HEK293 (cell line): Measurements from ENCODE around the gene DPP6.
"Not testable (repeated sequence)": the region's sequence is repeated elsewhere in the genome, so short reads cannot be mapped to it uniquely, and the experiment has no call there.

Source experiments
- HOXA7 ChIP-seq: sonication (generic); formaldehyde crosslinking; IDR thresholded peaks from 2 replicates; pipeline ENCODE4 v1.8.1; 2022; ENCODE audit warnings: missing genetic modification reagents, borderline replicate concordance
- PRDM1 ChIP-seq: fragments of 450-650 bp; formaldehyde crosslinking; IDR thresholded peaks from 2 replicates; pipeline ENCODE4; 2016; ENCODE audit warnings: missing biosample characterization, missing genetic modification characterization
- SETDB1 ChIP-seq: IDR thresholded peaks from one replicate; pipeline ENCODE4 v1.6.1; 2017; ENCODE audit warnings: mild to moderate bottlenecking, low read length, moderate library complexity, mixed read lengths; ENCODE audit not compliant: insufficient read length
- YY1 ChIP-seq: fragments of 450-650 bp; formaldehyde crosslinking; IDR thresholded peaks from 2 replicates; pipeline ENCODE4 v1.5.1; 2018; ENCODE audit warnings: missing biosample characterization, missing genetic modification characterization
- ZNF10 ChIP-seq: fragments of 450-650 bp; formaldehyde crosslinking; IDR thresholded peaks from 2 replicates; pipeline ENCODE4 v1.5.1; 2017; ENCODE audit warnings: missing biosample characterization, missing genetic modification characterization
- ZNF23 ChIP-seq: fragments of 450-650 bp; formaldehyde crosslinking; IDR thresholded peaks from 2 replicates; pipeline ENCODE4 v1.5.1; 2016; ENCODE audit warnings: missing biosample characterization, missing genetic modification characterization, borderline replicate concordance
- ZNF423 ChIP-seq: fragments of 450-650 bp; formaldehyde crosslinking; IDR thresholded peaks from 2 replicates; pipeline ENCODE4 v1.5.1; 2016; ENCODE audit warnings: missing biosample characterization, missing genetic modification characterization
- ZNF549 ChIP-seq: fragments of 450-650 bp; IDR thresholded peaks from 2 replicates; pipeline ENCODE4 v1.5.1; 2018; ENCODE audit warnings: missing biosample characterization, missing genetic modification characterization, mild to moderate bottlenecking, inconsistent platforms, moderate library complexity
- ZNF558 ChIP-seq: fragments of 450-650 bp; formaldehyde crosslinking; IDR thresholded peaks from 2 replicates; pipeline ENCODE4 v1.5.1; 2016; ENCODE audit warnings: missing biosample characterization, missing genetic modification characterization
- TF ChIP-seq, protein P1 (sequence below): fragments of 450-650 bp; formaldehyde crosslinking; IDR thresholded peaks from 2 replicates; pipeline ENCODE4 v1.5.1; 2016; ENCODE audit warnings: missing biosample characterization, missing genetic modification characterization
- TF ChIP-seq, protein P2 (sequence below): sonication (generic); formaldehyde crosslinking; IDR thresholded peaks from 2 replicates; pipeline ENCODE4 v1.8.1; 2022; ENCODE audit warnings: mild to moderate bottlenecking, moderate library complexity, missing genetic modification reagents

DNA sequence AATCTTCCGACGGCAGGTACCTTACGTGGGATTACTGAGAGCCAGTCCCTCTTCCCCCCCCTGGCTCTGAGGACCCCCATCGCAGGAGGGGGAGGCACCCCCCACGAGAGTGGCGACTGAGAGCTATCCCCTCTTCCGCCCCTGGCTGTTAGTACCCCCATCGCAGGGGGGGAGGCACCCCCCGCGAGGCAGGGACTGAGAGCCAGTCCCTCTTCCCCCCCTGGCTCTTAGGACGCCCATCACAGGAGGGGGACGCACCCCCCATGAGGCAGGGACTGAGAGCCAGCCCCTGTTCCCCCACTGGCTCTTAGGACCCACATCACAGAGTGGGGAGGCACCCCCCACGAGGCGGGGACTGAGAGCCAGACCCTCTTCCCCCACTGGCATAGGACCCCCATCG is 8.4 kb downstream of the DPP6 start:
- TF ChIP-seq, protein P1, sequence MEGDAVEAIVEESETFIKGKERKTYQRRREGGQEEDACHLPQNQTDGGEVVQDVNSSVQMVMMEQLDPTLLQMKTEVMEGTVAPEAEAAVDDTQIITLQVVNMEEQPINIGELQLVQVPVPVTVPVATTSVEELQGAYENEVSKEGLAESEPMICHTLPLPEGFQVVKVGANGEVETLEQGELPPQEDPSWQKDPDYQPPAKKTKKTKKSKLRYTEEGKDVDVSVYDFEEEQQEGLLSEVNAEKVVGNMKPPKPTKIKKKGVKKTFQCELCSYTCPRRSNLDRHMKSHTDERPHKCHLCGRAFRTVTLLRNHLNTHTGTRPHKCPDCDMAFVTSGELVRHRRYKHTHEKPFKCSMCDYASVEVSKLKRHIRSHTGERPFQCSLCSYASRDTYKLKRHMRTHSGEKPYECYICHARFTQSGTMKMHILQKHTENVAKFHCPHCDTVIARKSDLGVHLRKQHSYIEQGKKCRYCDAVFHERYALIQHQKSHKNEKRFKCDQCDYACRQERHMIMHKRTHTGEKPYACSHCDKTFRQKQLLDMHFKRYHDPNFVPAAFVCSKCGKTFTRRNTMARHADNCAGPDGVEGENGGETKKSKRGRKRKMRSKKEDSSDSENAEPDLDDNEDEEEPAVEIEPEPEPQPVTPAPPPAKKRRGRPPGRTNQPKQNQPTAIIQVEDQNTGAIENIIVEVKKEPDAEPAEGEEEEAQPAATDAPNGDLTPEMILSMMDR (tag by site-specific recombination), result not testable (repeated sequence)
- TF ChIP-seq, protein P2, sequence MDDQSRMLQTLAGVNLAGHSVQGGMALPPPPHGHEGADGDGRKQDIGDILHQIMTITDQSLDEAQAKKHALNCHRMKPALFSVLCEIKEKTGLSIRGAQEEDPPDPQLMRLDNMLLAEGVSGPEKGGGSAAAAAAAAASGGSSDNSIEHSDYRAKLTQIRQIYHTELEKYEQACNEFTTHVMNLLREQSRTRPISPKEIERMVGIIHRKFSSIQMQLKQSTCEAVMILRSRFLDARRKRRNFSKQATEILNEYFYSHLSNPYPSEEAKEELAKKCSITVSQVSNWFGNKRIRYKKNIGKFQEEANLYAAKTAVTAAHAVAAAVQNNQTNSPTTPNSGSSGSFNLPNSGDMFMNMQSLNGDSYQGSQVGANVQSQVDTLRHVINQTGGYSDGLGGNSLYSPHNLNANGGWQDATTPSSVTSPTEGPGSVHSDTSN (CRISPR knock-in tag), result not testable (repeated sequence)
- TF ChIP-seq ZNF10; ZNF549 (tag by site-specific recombination); HOXA7 (CRISPR knock-in tag); SETDB1; ZNF423 (tag by site-specific recombination); ZNF23 (tag by site-specific recombination); ZNF558 (tag by site-specific recombination); PRDM1 (tag by site-specific recombination); YY1 (tag by site-specific recombination): not testable (repeated sequence)
